Common myeloid progenitor, CD34-positive (primary cell): ENCODE measurements around the gene RETSAT.
A peak's percentile ranks its signal among the peaks of the same experiment; 100 is the strongest.

Source experiments
- CTCF ChIA-PET: fragments of 350-600 bp; sonication (Branson Sonifier 250); formaldehyde crosslinking; loops from one replicate; lab custom pipeline; 2021; ENCODE audit warnings: antibody characterized with exemption; lab: Charles Lee
- POLR2A ChIA-PET: fragments of 350-600 bp; sonication (Branson Sonifier 250); formaldehyde crosslinking; loops from one replicate; lab custom pipeline; 2021; ENCODE audit warnings: antibody characterized with exemption; lab: Charles Lee
- DNase-seq, 3 donors: peaks; one replicate each; pipeline versions ENCODE4 v3.0.0 to v3.0.0-alpha.2; 2013
- H3K27ac ChIP-seq, 2 experiments: 1 replicate in 1 of 2; 2 replicates in 1 of 2; pipeline ENCODE4 v1.7.0; 2013; ENCODE audit warnings: inconsistent platforms in 2 of 2, low read length in 2 of 2, mild to moderate bottlenecking in 2 of 2, low read depth in 1 of 2, moderate library complexity in 1 of 2; ENCODE audit not compliant: severe bottlenecking in 2 of 2, insufficient read depth in 1 of 2, poor library complexity in 1 of 2
- H3K27me3 ChIP-seq, 5 experiments: replicated peaks in 2 of 5; 1 replicate in 3 of 5; 2 replicates in 2 of 5; pipeline versions ENCODE4 v1.6.1 to v1.7.0; 2013; ENCODE audit warnings: low read length in 4 of 5, mild to moderate bottlenecking in 2 of 5, moderate library complexity in 2 of 5, inconsistent platforms in 1 of 5; ENCODE audit not compliant: insufficient read depth in 5 of 5, control insufficient read depth in 4 of 5
- H3K36me3 ChIP-seq, 4 experiments: 1 replicate in 2 of 4; 2 replicates in 2 of 4; pipeline versions ENCODE4 v1.6.1 to v1.7.0; 2013; ENCODE audit warnings: low read length in 3 of 4, control low read depth in 1 of 4, mild to moderate bottlenecking in 1 of 4; ENCODE audit not compliant: control insufficient read depth in 4 of 4, insufficient read depth in 4 of 4
- H3K4me1 ChIP-seq, 4 experiments: 1 replicate in 3 of 4; 2 replicates in 1 of 4; pipeline versions ENCODE4 v1.6.1 to v1.7.1; 2013; ENCODE audit warnings: low read length in 3 of 4, mild to moderate bottlenecking in 3 of 4, control low read depth in 1 of 4, inconsistent platforms in 1 of 4, moderate library complexity in 1 of 4; ENCODE audit not compliant: control insufficient read depth in 4 of 4, insufficient read depth in 4 of 4; ENCODE audit errors: control extremely low read depth in 1 of 4
- H3K4me3 ChIP-seq, 7 experiments: 1 replicate in 4 of 7; 2 replicates in 3 of 7; pipeline versions ENCODE4 v1.5.1 to v1.7.0; 2013; ENCODE audit warnings: mild to moderate bottlenecking in 7 of 7, low read length in 6 of 7, moderate library complexity in 6 of 7, inconsistent platforms in 2 of 7, low read depth in 2 of 7, control low read depth in 1 of 7; ENCODE audit not compliant: insufficient read depth in 4 of 7, control insufficient read depth in 1 of 7; ENCODE audit errors: extremely low read depth in 1 of 7
- H3K9me3 ChIP-seq, 5 experiments: 1 replicate in 4 of 5; 2 replicates in 1 of 5; pipeline versions ENCODE4 v1.6.1 to v1.7.1; 2013; ENCODE audit warnings: low read length in 4 of 5, mild to moderate bottlenecking in 2 of 5, inconsistent platforms in 1 of 5, low read depth in 1 of 5, moderate library complexity in 1 of 5; ENCODE audit not compliant: control insufficient read depth in 4 of 5, insufficient read depth in 2 of 5; ENCODE audit errors: control extremely low read depth in 1 of 5
- WGBS: methylation state at CpG from one replicate; pipeline ENCODE4 v1.1.5; 2013; ENCODE audit not compliant: insufficient coverage; 5-methylcytosine and 5-hydroxymethylcytosine counted together

Gene RETSAT

GRCh38 chr2:85393836-85394235 is 39.5 kb upstream of the RETSAT start:
- no peak overlapping the region for H3K4me3 ChIP-seq
- CTCF ChIA-PET, result interaction anchor here (1.0 to 12.6 kb wide), 13 partner anchors 8 to 157 kb away, joined by 3 to 250 read pairs (median 6); partner anchors contain the start of gene SH2D6
- no peaks in the 10 kb centered on the region for H3K9me3 ChIP-seq
- H3K27ac ChIP-seq, result no peak overlapping the region
- H3K36me3 ChIP-seq, result peaks cover 14 to 81% (median 42%) of the 10 kb centered on the region in 4 experiments
- peaks cover 0 to 5% (median under 1%) of the 10 kb centered on the region in 4 experiments for H3K4me1 ChIP-seq
- WGBS, result 98% methylated on average over 4 of the region's 4 CpGs
- no peaks in the 10 kb centered on the region for H3K27me3 ChIP-seq
- POLR2A ChIA-PET, result interaction anchor here (0.6 to 2.0 kb wide), 3 partner anchors 20 to 145 kb away, joined by 4 to 6 read pairs (median 5); partner anchors contain the start of genes MAT2A and SH2D6
- DNase-seq, result no peak

DNA sequence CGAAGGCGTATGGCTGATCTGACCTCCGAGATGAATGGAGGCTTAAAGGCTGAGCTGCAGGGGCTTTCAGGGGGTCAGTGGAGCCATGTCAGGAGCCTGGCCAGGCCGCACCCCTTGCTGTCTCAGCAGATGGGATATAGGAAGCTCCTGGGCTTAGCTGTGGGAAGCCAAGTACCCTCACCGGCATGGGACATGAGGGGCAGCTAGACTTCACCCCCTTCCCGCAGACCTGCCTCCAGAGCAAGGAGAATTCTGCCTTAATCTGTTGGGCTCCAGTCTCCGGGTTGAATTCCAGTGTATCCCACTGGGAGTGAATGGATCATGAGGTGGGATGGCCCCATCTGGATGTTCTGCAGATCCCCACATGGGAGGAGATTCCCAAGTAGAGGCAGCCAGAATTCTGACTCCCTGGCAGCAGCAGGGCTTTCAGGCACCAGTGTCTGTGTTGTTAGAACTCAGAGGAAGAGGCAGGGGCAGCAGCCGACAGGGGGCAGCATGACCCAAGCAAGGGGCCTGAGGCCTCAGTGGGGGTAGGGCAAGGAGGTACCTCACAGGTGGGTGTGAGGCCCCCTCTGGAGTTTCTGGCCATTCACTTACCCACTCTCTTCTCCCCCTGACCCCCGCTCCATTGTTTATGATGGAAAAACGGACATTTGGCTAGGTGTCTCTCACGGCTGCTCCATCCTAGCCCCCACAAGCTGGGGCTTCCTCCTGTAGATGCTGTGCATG is 36.8 kb upstream of the RETSAT start:
- Histone ChIP-seq H3K4me3 (no peak overlapping the region), H3K27ac (no peak overlapping the region), H3K4me1 (peaks cover 0 to 5% (median under 1%) of the 10 kb centered on the region in 4 experiments), H3K36me3 (peaks cover 15 to 72% (median 46%) of the 10 kb centered on the region in 4 experiments), H3K27me3 (no peaks in the 10 kb centered on the region), H3K9me3 (no peaks in the 10 kb centered on the region)
- 78% methylated on average over 9 of the region's 11 CpGs for WGBS
- POLR2A ChIA-PET, result interaction anchor here (1.5 kb wide), 1 partner anchor 155 kb away, joined by 3 read pairs; no protein-coding TSS in a partner anchor
- CTCF ChIA-PET, result interaction anchor here (0.7 to 12.6 kb wide), 18 partner anchors 8 to 168 kb away, joined by 3 to 250 read pairs (median 4); partner anchors contain the start of gene SH2D6
- DNase-seq, result peak; percentile 61 to 75 (median 68)

DNA sequence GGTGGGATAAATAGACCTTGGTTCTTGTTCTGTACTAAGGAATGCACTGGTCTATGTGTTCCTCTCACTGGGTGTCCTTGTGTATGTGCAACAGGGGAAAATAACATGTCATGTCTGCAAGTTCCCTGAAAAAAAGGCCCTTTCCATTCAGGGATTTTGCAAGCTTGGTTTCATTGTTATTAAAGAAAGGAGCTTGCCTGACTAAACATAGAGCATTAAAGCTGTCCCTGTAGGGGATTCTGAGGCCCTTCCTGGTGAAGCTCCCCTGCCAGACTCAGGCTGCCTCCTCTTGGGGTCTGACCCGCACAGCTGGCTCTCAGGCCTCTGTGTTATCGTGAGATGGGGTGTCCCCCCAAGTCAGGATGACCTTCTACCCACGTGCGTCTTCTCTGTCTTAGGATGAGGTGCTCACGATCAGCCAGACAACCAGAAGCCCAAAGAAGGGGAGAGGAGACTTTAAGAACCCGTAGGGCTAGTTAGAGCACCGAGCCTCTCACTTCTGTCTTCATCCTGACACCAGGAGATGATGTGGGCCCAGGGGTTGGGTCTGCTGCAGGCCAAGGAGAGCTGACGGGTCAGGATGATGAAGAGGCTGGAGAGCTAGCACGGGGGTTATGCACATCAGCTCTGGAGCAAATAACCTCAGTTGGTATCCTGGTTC is 34.7 kb upstream of the RETSAT start:
- 98% methylated on average over 7 of the region's 9 CpGs for WGBS
- DNase-seq, result no peak
- H3K9me3 ChIP-seq, result no peaks in the 10 kb centered on the region
- ChIA-PET CTCF (interaction anchor here (1.0 to 12.6 kb wide), 12 partner anchors 13 to 248 kb away, joined by 3 to 250 read pairs (median 4); partner anchors contain the start of genes ELMOD3, GGCX and SH2D6), POLR2A (interaction anchor here (0.8 kb wide), 1 partner anchor 150 kb away, joined by 3 read pairs; the partner anchor contains the start of gene MAT2A)
- no peak overlapping the region for H3K27ac ChIP-seq
- H3K36me3 ChIP-seq, result peaks cover 8 to 59% (median 45%) of the 10 kb centered on the region in 4 experiments
- H3K27me3 ChIP-seq, result no peaks in the 10 kb centered on the region
- H3K4me1 ChIP-seq, result peaks cover 0 to 5% (median under 1%) of the 10 kb centered on the region in 4 experiments
- no peak overlapping the region for H3K4me3 ChIP-seq

- POLR2A ChIA-PET, result no interaction called here
- H3K4me1 ChIP-seq, result peaks cover 0 to 4% (median under 1%) of the 10 kb centered on the region in 4 experiments
- DNase-seq, result no peak
- no peaks in the 10 kb centered on the region for H3K27me3 ChIP-seq
- no peak overlapping the region for H3K4me3 ChIP-seq
- WGBS, result 100% methylated on average over 1 of the region's 2 CpGs
- CTCF ChIA-PET, result interaction anchor here (0.8 to 12.6 kb wide), 6 partner anchors 9 to 163 kb away, joined by 3 to 250 read pairs (median 15); partner anchors contain the start of gene SH2D6
- H3K36me3 ChIP-seq, result peaks cover 8 to 55% (median 43%) of the 10 kb centered on the region in 4 experiments
- H3K27ac ChIP-seq, result no peak overlapping the region
- no peaks in the 10 kb centered on the region for H3K9me3 ChIP-seq
These were observed 33.4 kb upstream of the RETSAT start for GRCh38 chr2:85387754-85388153.

GRCh38 chr2:85385746-85386145 is 31.4 kb upstream of the RETSAT start:
- CTCF ChIA-PET, result interaction anchor here (1.6 to 12.6 kb wide), 2 partner anchors 9 to 165 kb away, joined by 4 to 250 read pairs; no protein-coding TSS in a partner anchor
- Histone ChIP-seq H3K36me3 (peaks cover 8 to 47% (median 35%) of the 10 kb centered on the region in 4 experiments), H3K27ac (no peak overlapping the region), H3K4me3 (no peak overlapping the region), H3K27me3 (no peaks in the 10 kb centered on the region), H3K4me1 (no peaks in the 10 kb centered on the region), H3K9me3 (peaks cover 0 to under 1% (median 0%) of the 10 kb centered on the region in 5 experiments)
- 88% methylated on average over 1 of the region's 2 CpGs for WGBS
- POLR2A ChIA-PET, result interaction anchor here (0.6 kb wide), 1 partner anchor 54 kb away, joined by 3 read pairs; no protein-coding TSS in a partner anchor
- no peak for DNase-seq

- CTCF ChIA-PET, result interaction anchor here (0.9 to 12.6 kb wide), 6 partner anchors 9 to 167 kb away, joined by 3 to 250 read pairs (median 4); no protein-coding TSS in a partner anchor
- WGBS, result 94% methylated on average over 4 of the region's 4 CpGs
- H3K27ac ChIP-seq, result no peak overlapping the region
- no peaks in the 10 kb centered on the region for H3K4me1 ChIP-seq
- POLR2A ChIA-PET, result interaction anchor here (1.2 kb wide), 1 partner anchor 14 kb away, joined by 3 read pairs; no protein-coding TSS in a partner anchor
- no peak for DNase-seq
- H3K27me3 ChIP-seq, result no peaks in the 10 kb centered on the region
- H3K9me3 ChIP-seq, result peaks cover 2 to 9% (median 5%) of the 10 kb centered on the region in 5 experiments
- H3K4me3 ChIP-seq, result no peak overlapping the region
- H3K36me3 ChIP-seq, result peaks cover 7 to 44% (median 23%) of the 10 kb centered on the region in 4 experiments
These were observed 29.5 kb upstream of the RETSAT start for GRCh38 chr2:85383850-85384249.
